Stimulated activated naive CD8-positive, alpha-beta T cell treated with anti-CD3 and anti-CD28 coated beads, Interleukin-15, Interleukin-2, amounts not matched to agents 100 ng/mL and 50 ng/mL, for 24 hours (primary cell): Measurements from ENCODE around the gene RGL2.
A peak's percentile ranks its signal among the peaks of the same experiment; 100 is the strongest.

Source experiments
- H3K27ac Mint-ChIP-seq: one replicate; pipeline ENCODE4 v1.8.0; 2021; ENCODE audit warnings: mild to moderate bottlenecking, mixed read lengths
- H3K27me3 Mint-ChIP-seq: one replicate; pipeline ENCODE4 v1.8.0; 2021; ENCODE audit warnings: mixed read lengths
- H3K36me3 Mint-ChIP-seq: one replicate; pipeline ENCODE4 v1.8.0; 2021; ENCODE audit warnings: low read depth, mixed read lengths
- H3K4me1 Mint-ChIP-seq: one replicate; pipeline ENCODE4 v1.8.0; 2021; ENCODE audit warnings: low read depth, mixed read lengths
- H3K4me3 Mint-ChIP-seq: one replicate; pipeline ENCODE4 v1.8.0; 2021; ENCODE audit warnings: mild to moderate bottlenecking, mixed read lengths
- H3K9me3 Mint-ChIP-seq: one replicate; pipeline ENCODE4 v1.8.0; 2021; ENCODE audit warnings: mixed read lengths

Gene RGL2

DNA sequence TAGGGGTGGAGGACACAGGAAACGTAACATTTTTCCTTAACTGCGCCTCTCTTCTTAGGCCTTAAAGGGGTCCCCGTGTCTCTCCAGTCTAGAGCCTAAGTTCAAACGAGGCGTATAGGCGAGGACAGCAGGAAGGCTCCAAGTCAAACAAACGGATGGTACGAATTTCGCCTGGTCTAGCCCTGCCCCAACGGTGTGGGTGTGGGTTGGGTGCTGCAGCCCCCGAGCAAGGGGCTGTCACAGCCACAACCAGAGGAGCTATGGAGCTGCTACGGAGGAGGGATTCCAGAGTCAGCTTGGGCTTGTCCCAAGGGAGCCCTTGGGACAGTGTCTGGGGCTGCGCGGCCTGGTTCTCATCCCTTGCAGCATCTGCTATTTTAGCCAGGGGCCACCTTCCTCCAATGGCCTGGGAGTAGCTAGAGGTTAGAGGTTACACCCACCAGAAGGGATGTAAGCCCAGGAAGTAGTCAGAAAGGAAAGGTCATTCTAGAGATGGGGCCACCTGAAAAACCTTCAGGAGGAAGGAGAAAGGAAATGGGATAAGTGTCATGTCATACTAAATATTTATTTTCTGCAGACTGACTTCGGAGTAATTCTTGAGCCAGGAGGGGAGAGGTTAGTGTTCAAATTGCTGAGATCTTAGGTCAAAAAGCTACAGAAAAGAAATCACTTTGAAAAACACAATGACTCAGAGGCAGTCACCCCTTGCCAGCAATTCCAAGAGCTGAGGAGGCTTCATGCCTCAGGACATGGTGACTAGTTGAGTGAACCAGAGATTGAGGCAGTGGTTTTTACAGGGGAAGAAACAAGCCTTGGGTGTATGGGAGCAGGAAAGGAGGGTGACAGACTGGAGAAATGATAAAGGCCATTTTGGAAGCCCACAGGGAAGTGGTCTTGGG, 48.8 kb downstream of the RGL2 start:
- H3K4me3 Mint-ChIP-seq, result peak overlapping the region; percentile 89
- no peaks in the 10 kb centered on the region for H3K9me3 Mint-ChIP-seq
- peaks cover 4% of the 10 kb centered on the region for H3K27me3 Mint-ChIP-seq
- peaks cover 41% of the 10 kb centered on the region for H3K4me1 Mint-ChIP-seq
- peak overlapping the region; percentile 88 for H3K27ac Mint-ChIP-seq
- peaks cover 31% of the 10 kb centered on the region for H3K36me3 Mint-ChIP-seq

DNA sequence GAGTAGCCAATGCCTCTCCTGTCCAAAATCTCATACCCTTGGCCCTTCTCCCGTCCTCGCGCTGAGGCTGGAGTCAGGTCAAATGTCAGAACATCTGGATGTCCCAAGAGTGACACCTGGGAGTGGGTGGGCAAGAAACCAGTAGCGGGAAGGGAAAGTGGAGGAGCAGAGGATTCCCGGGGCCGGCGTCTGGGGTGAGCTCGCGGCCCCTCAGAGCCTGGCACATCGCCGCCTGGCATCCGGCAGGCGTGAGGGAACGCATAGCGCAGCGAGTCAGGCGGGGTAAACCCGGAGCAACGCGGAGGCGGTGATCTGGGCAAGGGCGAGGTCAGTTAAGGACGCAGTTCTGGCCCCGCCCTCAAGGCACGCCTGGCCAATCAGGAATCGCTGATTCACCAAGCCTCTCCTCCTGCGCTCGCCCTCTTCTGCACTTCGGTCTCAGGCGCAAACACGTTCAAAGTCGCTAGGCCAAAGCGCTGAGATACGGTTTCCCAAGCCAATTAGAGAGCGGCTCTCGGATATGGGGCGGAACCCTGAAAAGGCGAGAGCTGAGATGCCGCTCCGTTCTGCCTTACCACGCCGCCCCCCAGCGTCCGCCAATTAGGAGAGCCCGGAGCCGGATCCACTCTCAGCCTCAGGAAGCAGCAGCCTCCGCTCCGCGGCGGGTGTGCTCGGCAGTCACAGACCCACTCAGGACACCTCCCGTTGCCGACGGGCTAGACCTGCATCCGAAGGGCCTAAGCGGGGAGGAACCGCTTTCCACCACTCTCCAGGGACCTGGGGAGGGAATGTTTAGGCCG, 49.6 kb downstream of the RGL2 start:
- peak overlapping the region; percentile 94 for H3K27ac Mint-ChIP-seq
- peaks cover 30% of the 10 kb centered on the region for H3K36me3 Mint-ChIP-seq
- peaks cover 4% of the 10 kb centered on the region for H3K27me3 Mint-ChIP-seq
- H3K9me3 Mint-ChIP-seq, result no peaks in the 10 kb centered on the region
- H3K4me1 Mint-ChIP-seq, result peaks cover 41% of the 10 kb centered on the region
- peak overlapping the region; percentile 89 for H3K4me3 Mint-ChIP-seq

DNA sequence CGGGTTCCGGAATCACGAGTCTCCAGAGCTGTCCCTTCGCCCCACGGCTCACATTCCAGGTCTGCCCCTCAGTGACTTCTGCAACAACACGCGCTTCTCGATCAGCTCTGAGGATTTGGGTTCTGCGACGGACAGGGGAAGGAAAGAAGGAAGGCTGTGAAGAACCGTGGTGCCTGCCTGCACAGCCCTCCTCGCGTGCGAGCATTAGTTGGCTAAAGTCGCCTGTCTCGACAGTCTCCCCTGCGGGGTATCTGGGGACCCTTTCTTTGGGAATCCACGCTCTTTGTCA, 50.2 kb downstream of the RGL2 start:
- peak overlapping the region; percentile 89 for H3K4me3 Mint-ChIP-seq
- no peaks in the 10 kb centered on the region for H3K9me3 Mint-ChIP-seq
- H3K27ac Mint-ChIP-seq, result peak overlapping the region; percentile 94

DNA sequence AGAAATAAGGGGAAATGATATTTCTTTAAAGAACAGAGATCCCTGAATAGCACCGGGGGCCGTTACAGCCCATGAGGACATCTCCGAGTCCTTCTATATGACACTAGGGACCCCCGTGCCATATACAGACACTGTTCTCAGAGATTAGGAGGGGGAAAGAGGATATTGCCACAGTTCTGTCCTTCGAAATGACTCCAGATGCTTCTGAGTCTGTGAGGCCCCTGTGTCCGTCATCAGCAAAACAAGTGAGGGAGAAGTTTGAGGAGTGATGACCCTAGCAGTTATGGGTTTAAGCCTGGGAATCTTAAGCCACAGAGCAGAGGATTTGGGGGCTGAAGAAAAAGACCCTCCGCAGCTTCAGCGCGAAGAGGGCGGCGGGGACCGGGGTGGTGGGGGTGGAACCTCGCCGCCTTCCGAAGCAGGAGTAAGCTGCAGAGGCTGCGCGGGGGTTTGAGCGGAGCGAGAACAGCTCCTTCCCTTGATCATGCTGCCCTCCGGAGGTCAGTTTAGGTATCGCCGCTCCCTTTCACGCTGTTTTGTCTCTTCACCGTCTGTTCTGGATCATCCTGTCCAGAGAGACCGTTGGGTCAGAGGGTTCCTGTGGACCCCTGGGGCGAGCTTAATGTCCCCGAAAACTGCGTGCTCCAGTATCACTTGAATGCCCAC, 50.6 kb downstream of the RGL2 start:
- Mint-ChIP-seq H3K4me1 (peaks cover 41% of the 10 kb centered on the region), H3K36me3 (peaks cover 29% of the 10 kb centered on the region), H3K4me3 (peak overlapping the region; percentile 89), H3K9me3 (no peaks in the 10 kb centered on the region), H3K27me3 (peaks cover 9% of the 10 kb centered on the region), H3K27ac (peak overlapping the region; percentile 94)

More for the DNA sequence above, 50.2 kb downstream of the RGL2 start:
- Mint-ChIP-seq H3K36me3 (peaks cover 30% of the 10 kb centered on the region), H3K4me1 (peaks cover 41% of the 10 kb centered on the region), H3K27me3 (peaks cover 5% of the 10 kb centered on the region)

DNA sequence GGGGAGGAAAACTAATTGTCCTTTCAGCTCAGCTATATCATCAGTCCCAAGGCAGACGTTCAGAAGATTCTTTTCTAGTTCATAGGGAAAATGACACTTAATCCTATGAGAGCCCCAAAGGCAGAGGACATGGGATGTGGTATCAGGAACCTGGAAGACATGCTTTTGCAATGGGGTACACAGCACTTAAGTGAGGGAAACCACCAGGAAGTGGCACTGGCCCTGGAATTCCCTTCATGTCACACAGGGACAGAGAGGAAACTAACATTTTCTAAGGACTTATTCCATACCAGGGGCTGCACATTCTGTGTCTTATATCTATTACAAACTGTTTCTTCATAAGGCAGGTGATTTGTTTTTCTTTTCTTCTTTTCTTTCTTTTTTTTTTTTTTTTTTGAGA, 55.3 kb downstream of the RGL2 start:
- H3K4me1 Mint-ChIP-seq, result peaks cover 21% of the 10 kb centered on the region
- H3K4me3 Mint-ChIP-seq, result no peak overlapping the region
- H3K27me3 Mint-ChIP-seq, result peaks cover 10% of the 10 kb centered on the region
- no peak overlapping the region for H3K27ac Mint-ChIP-seq
- H3K9me3 Mint-ChIP-seq, result no peaks in the 10 kb centered on the region
- no peaks in the 10 kb centered on the region for H3K36me3 Mint-ChIP-seq

DNA sequence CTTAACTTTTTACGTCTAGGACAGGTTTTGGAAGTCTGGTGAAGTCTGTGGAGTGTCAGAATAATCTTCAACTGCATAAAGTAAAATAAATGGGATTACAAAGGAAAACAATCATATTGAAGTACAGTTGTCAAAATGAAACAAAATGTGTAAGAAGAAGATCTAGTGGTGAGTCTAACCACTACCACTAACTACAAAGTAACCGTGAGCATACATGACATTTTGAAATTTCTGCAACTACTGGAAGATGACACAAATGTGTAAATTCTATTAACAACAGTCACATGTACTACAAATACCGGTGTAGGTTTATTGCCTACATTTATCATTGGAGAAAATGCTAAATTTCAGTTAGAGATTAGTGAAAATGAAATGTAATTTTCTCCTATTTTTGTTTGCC, 56.8 kb downstream of the RGL2 start:
- H3K4me3 Mint-ChIP-seq, result peak overlapping the region; percentile 3
- H3K4me1 Mint-ChIP-seq, result peaks cover 14% of the 10 kb centered on the region
- H3K9me3 Mint-ChIP-seq, result no peaks in the 10 kb centered on the region
- H3K36me3 Mint-ChIP-seq, result no peaks in the 10 kb centered on the region
- H3K27me3 Mint-ChIP-seq, result peaks cover 10% of the 10 kb centered on the region
- peak overlapping the region; percentile 50 for H3K27ac Mint-ChIP-seq
